ENCODE measurements around the gene FBXL16.

DNA sequence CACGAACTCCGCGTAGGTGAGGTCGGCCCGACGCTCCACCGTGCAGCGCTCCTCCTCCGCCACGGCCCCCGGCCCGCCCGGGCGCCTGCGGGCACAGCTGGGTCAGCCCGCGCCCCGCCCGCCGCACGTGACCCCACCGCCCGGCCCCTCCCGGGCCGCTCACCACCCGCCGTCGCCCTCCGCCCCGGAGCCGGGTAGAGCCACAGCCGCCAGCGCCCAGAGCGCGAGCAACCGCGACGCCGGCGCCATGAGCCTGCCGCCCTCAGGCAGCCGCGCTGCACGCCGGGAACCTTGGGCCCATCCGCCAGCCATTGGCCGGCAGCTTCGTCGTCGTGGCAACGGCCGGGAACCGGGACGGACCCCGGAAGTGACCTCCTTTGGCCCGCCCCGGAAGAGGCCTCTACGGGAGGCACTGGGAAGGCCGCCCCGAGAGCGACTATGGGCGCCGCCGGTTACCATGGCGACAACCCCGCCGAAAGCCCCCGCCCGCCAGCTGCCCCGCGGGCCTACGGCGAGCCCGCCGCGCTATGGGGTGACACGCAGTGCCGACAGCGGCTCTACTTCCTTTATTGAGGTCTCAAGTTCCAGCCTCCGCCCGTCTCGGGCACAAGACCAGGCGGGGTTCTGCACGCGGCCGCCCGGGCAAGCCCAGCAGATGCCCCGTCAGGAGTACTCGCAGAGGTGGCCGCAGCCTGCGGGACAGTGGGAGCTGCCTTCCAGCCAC is 21.4 kb downstream of the FBXL16 start, which contains the start of gene JMJD8:
- TF ChIP-seq, protein P1, sequence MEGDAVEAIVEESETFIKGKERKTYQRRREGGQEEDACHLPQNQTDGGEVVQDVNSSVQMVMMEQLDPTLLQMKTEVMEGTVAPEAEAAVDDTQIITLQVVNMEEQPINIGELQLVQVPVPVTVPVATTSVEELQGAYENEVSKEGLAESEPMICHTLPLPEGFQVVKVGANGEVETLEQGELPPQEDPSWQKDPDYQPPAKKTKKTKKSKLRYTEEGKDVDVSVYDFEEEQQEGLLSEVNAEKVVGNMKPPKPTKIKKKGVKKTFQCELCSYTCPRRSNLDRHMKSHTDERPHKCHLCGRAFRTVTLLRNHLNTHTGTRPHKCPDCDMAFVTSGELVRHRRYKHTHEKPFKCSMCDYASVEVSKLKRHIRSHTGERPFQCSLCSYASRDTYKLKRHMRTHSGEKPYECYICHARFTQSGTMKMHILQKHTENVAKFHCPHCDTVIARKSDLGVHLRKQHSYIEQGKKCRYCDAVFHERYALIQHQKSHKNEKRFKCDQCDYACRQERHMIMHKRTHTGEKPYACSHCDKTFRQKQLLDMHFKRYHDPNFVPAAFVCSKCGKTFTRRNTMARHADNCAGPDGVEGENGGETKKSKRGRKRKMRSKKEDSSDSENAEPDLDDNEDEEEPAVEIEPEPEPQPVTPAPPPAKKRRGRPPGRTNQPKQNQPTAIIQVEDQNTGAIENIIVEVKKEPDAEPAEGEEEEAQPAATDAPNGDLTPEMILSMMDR (IDR thresholded peaks at IDR 0.05; ENCODE audit: low read depth, low read length): no peak
- peak; percentile 65; the same call in 1 of the 2 replicates for TF ChIP-seq MYC (IDR thresholded peaks at IDR 0.05; ENCODE audit: low read depth, low read length)
- TF ChIP-seq, protein P2, sequence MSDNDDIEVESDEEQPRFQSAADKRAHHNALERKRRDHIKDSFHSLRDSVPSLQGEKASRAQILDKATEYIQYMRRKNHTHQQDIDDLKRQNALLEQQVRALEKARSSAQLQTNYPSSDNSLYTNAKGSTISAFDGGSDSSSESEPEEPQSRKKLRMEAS (IDR thresholded peaks at IDR 0.05; ENCODE audit: low read depth, low read length): peak; percentile 18
- peak; percentile 75 for TF ChIP-seq POLR2A (IDR thresholded peaks at IDR 0.05; ENCODE audit: extremely low read depth, insufficient read length)
